ENCODE measurements around the gene PPM1L. TPM values are rescaled to one million over a fixed set of nuclear protein-coding genes. Genes with fewer than 3 reads are reported as not detected.

PPM1L gene
- total and polyA plus RNA-seq, 2 donors (not counting 1 experiment from before 2014, with no cell fraction given): 0.33 to 2.5 TPM

- H4K20me1 ChIP-seq (ENCODE audit: control insufficient read depth, extremely low read depth, insufficient read depth, low read length): no peaks in the 10 kb centered on the region
- H3K36me3 ChIP-seq (ENCODE audit: control insufficient read depth, insufficient read depth, low read length): no peaks in the 10 kb centered on the region
- H3K9ac ChIP-seq (ENCODE audit: insufficient read depth, low read length): no peak overlapping the region
- no peaks in the 10 kb centered on the region for H3K27me3 ChIP-seq (ENCODE audit: control insufficient read depth, insufficient read depth, low read length)
- DNase-seq (ENCODE audit: low read depth in 2 of 2): no peak
- H3K4me2 ChIP-seq (ENCODE audit: extremely low read depth, insufficient read depth, low read length): no peak overlapping the region
- no peak overlapping the region for H3K27ac ChIP-seq (ENCODE audit: insufficient read depth, low read length)
- H3K4me1 ChIP-seq (ENCODE audit: control insufficient read depth, extremely low read depth, insufficient read depth, low read length): no peaks in the 10 kb centered on the region
- H3K4me3 ChIP-seq (replicated peaks in 1 of 4; ENCODE audit: control extremely low read depth in 1 of 4, insufficient read depth in 1 of 4, low read depth in 3 of 4, low read length in 4 of 4): no peak overlapping the region
- H3K79me2 ChIP-seq (ENCODE audit: control insufficient read depth, insufficient read depth, low read length): no peaks in the 10 kb centered on the region
- no peak overlapping the region for H2AFZ ChIP-seq (ENCODE audit: low read length)
- H3K9me3 ChIP-seq (ENCODE audit: control insufficient read depth, insufficient read depth, low read depth, low read length): no peaks in the 10 kb centered on the region
- TF ChIP-seq EZH2 (IDR thresholded peaks at IDR 0.05; ENCODE audit: low read length, missing control alignments) (no peak), CTCF (conservative IDR thresholded peaks at IDR 0.05 in 1 of 2, IDR thresholded peaks at IDR 0.05 in 1 of 2; ENCODE audit: low read depth in 1 of 2, low read length in 2 of 2) (no peak)
These were observed 287.5 kb downstream of the PPM1L start for GRCh38 chr3:161043336-161044035.

- no peaks in the 10 kb centered on the region for H3K9me3 ChIP-seq (ENCODE audit: control insufficient read depth, insufficient read depth, low read depth, low read length)
- no peaks in the 10 kb centered on the region for H3K4me1 ChIP-seq (ENCODE audit: control insufficient read depth, extremely low read depth, insufficient read depth, low read length)
- no peaks in the 10 kb centered on the region for H4K20me1 ChIP-seq (ENCODE audit: control insufficient read depth, extremely low read depth, insufficient read depth, low read length)
- H3K27me3 ChIP-seq (ENCODE audit: control insufficient read depth, insufficient read depth, low read length): no peaks in the 10 kb centered on the region
- H3K4me2 ChIP-seq (ENCODE audit: extremely low read depth, insufficient read depth, low read length): no peak overlapping the region
- no peak for TF ChIP-seq EZH2 (IDR thresholded peaks at IDR 0.05; ENCODE audit: low read length, missing control alignments)
- TF ChIP-seq CTCF (conservative IDR thresholded peaks at IDR 0.05 in 1 of 2, IDR thresholded peaks at IDR 0.05 in 1 of 2; ENCODE audit: low read depth in 1 of 2, low read length in 2 of 2): no peak
- H3K9ac ChIP-seq (ENCODE audit: insufficient read depth, low read length): no peak overlapping the region
- DNase-seq (ENCODE audit: low read depth in 2 of 2): no peak
- H3K79me2 ChIP-seq (ENCODE audit: control insufficient read depth, insufficient read depth, low read length): no peaks in the 10 kb centered on the region
- no peak overlapping the region for H3K27ac ChIP-seq (ENCODE audit: insufficient read depth, low read length)
- no peak overlapping the region for H2AFZ ChIP-seq (ENCODE audit: low read length)
- no peaks in the 10 kb centered on the region for H3K36me3 ChIP-seq (ENCODE audit: control insufficient read depth, insufficient read depth, low read length)
- no peak overlapping the region for H3K4me3 ChIP-seq (replicated peaks in 1 of 4; ENCODE audit: control extremely low read depth in 1 of 4, insufficient read depth in 1 of 4, low read depth in 3 of 4, low read length in 4 of 4)
These were observed 293.7 kb downstream of the PPM1L start for GRCh38 chr3:161049683-161050248.

- no peak overlapping the region for H3K4me3 ChIP-seq (replicated peaks in 1 of 4; ENCODE audit: control extremely low read depth in 1 of 4, insufficient read depth in 1 of 4, low read depth in 3 of 4, low read length in 4 of 4)
- H3K79me2 ChIP-seq (ENCODE audit: control insufficient read depth, insufficient read depth, low read length): no peaks in the 10 kb centered on the region
- no peaks in the 10 kb centered on the region for H3K36me3 ChIP-seq (ENCODE audit: control insufficient read depth, insufficient read depth, low read length)
- TF ChIP-seq EZH2 (IDR thresholded peaks at IDR 0.05; ENCODE audit: low read length, missing control alignments) (no peak), CTCF (conservative IDR thresholded peaks at IDR 0.05 in 1 of 2, IDR thresholded peaks at IDR 0.05 in 1 of 2; ENCODE audit: low read depth in 1 of 2, low read length in 2 of 2) (no peak)
- H3K27me3 ChIP-seq (ENCODE audit: control insufficient read depth, insufficient read depth, low read length): no peaks in the 10 kb centered on the region
- H3K27ac ChIP-seq (ENCODE audit: insufficient read depth, low read length): no peak overlapping the region
- H3K9me3 ChIP-seq (ENCODE audit: control insufficient read depth, insufficient read depth, low read depth, low read length): no peaks in the 10 kb centered on the region
- no peak overlapping the region for H3K4me2 ChIP-seq (ENCODE audit: extremely low read depth, insufficient read depth, low read length)
- H4K20me1 ChIP-seq (ENCODE audit: control insufficient read depth, extremely low read depth, insufficient read depth, low read length): no peaks in the 10 kb centered on the region
- DNase-seq (ENCODE audit: low read depth in 2 of 2): no peak
- H3K4me1 ChIP-seq (ENCODE audit: control insufficient read depth, extremely low read depth, insufficient read depth, low read length): no peaks in the 10 kb centered on the region
- no peak overlapping the region for H2AFZ ChIP-seq (ENCODE audit: low read length)
- H3K9ac ChIP-seq (ENCODE audit: insufficient read depth, low read length): no peak overlapping the region
These were observed 294.9 kb downstream of the PPM1L start for GRCh38 chr3:161050935-161051334.
